ENCODE results near the gene LTBP2.
"Not testable (repeated sequence)": the region's sequence is repeated elsewhere in the genome, so short reads cannot be mapped to it uniquely, and the experiment has no call there.

Gene LTBP2

GRCh38 chr14:74551001-74551400, 61.0 kb downstream of the LTBP2 start:
- no peak for DNase-seq (ENCODE audit: low spot score)

DNA sequence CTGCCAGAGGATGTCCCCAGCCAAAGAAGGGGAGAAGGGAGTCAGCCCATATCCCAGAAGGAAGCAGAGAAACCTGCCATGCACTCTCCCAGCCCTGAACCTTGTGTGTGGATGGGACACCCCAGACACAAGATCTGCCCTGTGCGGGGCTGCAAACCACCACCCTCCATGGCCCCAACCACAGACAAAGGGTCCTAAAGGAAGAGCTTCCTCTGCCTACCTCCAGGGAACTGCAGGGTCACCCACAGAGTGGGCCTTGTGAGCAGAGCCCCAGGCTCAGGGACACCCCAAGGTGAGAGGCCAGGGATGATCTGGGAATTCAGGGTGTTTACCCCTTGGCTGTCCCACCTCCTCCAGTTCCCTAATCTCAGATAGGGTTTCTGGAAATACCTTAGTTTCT, 62.0 kb downstream of the LTBP2 start:
- DNase-seq (ENCODE audit: low spot score): no peak

- no peak for DNase-seq (ENCODE audit: low spot score)
Observed at GRCh38 chr14:74549588-74549987, 62.4 kb downstream of the LTBP2 start.

- no peak for DNase-seq (ENCODE audit: low spot score)
Observed at GRCh38 chr14:74548881-74549280, 63.2 kb downstream of the LTBP2 start.

- DNase-seq (ENCODE audit: low spot score): no peak
Observed at GRCh38 chr14:74547331-74547927, 64.6 kb downstream of the LTBP2 start.

GRCh38 chr14:74546416-74546815, 65.6 kb downstream of the LTBP2 start:
- DNase-seq (ENCODE audit: low spot score): no peak

- DNase-seq (ENCODE audit: low spot score): no peak
Observed at GRCh38 chr14:74545386-74545785, 66.7 kb downstream of the LTBP2 start.

GRCh38 chr14:74543771-74544438, 68.1 kb downstream of the LTBP2 start:
- DNase-seq (ENCODE audit: low spot score): no peak

GRCh38 chr14:74542056-74542685, 69.9 kb downstream of the LTBP2 start:
- DNase-seq (ENCODE audit: low spot score): no peak

GRCh38 chr14:74541225-74541624, 70.8 kb downstream of the LTBP2 start:
- no peak for DNase-seq (ENCODE audit: low spot score)

GRCh38 chr14:74539503-74539902, 72.5 kb downstream of the LTBP2 start:
- no peak for DNase-seq (ENCODE audit: low spot score)

- DNase-seq (ENCODE audit: low spot score): no peak
Observed at GRCh38 chr14:74538411-74539391, 73.3 kb downstream of the LTBP2 start.

DNA sequence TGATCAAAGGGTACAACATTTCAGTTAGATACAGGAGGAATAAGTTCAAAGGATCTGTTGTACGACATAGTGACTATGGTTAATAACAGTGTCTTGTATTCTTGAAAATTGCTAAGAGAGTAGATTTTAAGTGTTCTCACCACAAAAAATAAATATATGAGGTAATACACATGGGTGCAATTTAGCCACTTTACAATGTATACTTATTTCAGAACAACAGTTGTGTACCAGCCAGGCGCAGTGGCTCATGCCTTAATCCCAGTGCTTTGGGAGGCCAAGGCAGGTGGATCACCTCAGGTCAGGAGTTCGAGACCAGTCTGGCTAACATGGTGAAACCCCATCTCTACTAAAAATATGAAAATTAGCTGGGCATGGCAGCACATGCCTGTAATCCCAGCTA, 75.7 kb downstream of the LTBP2 start:
- not testable (repeated sequence) for DNase-seq (ENCODE audit: low spot score)

DNA sequence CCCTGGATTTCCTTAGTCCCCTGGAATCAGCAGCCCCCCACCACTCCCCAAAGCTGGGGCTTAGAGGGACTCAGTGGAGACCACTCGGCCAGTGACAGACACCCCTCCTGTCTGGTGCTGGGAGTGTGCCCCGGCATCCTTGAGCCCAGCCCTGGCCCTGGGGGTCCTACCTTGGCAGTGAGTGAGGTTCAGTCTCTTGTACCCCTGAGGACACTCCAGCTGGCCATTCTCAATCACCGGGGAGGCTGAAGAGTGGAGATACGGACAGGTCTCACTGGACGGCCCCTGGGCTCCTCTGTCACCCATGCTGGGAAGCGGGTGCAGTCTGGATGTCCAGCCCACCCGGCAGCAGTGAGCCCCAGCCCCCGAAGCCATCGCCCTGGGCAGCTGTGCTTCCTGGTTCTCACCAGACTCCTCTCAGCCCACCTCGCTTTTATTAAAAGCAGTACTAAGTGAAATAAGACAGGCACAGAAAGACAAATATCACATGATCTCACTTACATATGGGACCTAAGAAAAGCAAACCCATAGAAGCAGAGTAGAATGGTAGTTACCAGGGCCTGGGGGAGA, 76.2 kb downstream of the LTBP2 start:
- DNase-seq (ENCODE audit: low spot score): no peak

- no peak for DNase-seq (ENCODE audit: low spot score)
Observed at GRCh38 chr14:74533576-74533975, 78.5 kb downstream of the LTBP2 start.

DNA sequence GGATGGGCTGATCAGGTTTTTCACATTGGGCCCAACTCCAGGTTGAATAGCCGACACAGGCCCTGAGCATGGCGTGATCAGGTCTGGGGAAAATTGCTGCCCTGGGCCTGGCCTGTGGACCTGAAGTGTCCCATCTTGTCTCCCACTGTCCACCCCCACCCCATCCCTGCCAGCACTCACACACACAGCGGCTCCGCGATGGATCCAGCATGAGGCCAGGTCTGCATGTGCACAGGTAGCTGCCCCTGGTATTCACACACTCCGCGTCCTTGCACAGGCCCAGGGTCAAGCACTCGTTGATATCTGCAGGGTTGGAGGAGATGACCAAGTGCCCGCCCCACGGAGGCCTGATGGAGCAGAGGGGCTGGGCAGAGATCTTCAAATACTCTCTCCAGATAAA, 79.8 kb downstream of the LTBP2 start:
- DNase-seq (ENCODE audit: low spot score): no peak

- DNase-seq (ENCODE audit: low spot score): no peak
Observed at GRCh38 chr14:74531467-74531866, 80.6 kb downstream of the LTBP2 start.

DNA sequence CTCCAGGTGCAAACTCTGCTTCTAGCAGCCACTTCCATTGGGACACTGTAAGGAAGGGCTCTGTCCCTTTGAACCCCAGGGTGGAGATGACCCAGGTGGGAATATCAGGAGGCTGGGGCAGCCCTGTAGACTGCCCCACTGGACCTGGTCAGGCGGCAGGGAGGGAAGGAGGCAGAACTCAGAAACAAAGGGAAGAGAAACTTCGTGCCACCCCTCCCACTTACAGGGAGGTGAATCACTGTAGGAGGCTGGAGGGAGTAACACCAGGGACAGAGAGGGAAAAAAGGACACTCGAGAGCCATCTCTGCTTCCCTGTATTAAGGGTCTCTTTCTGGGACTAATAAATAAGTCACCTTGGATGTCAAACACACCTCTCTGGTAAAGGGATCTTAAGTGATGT, 81.0 kb downstream of the LTBP2 start:
- DNase-seq (ENCODE audit: low spot score): no peak

DNA sequence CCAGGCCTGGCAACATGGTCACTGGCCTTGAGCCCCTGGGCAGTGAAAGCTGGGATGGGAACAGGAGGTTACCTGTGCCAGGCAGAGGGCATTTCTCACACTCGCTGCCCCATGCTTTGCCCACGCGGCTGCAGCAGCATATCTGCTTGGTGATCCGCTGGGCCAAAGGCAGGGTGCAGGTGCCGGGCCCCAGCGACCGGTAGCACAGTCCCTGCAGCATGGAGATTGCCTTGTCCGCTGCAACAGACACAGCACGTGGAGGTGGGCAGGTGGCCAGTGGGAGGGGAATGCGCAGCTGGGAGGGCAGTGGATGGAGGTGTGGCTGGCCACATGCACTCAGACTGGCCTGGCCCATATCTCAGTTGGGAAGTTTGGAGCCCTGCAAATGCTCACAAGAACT, 83.2 kb downstream of the LTBP2 start:
- no peak for DNase-seq (ENCODE audit: low spot score)

DNA sequence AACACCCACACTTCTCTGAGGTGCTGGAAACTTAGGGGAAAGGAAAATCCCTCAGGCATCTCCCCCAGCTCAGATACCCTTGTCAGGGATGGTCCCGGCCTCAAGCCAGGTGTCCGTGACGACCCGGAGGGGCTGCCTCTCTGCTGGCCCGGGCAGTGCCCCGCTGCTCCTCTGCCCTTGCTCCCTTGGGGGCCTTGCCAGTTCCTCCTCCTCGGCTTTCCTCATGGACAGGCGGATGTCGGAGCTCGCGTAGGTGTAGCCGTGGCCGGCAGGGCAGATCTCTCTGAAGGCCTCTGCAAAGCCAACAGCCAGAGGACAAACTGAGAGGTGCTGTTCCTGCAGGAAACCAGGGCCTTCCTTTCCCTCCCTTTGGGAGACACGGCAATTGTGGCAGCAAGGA, 83.6 kb downstream of the LTBP2 start:
- no peak for DNase-seq (ENCODE audit: low spot score)

DNA sequence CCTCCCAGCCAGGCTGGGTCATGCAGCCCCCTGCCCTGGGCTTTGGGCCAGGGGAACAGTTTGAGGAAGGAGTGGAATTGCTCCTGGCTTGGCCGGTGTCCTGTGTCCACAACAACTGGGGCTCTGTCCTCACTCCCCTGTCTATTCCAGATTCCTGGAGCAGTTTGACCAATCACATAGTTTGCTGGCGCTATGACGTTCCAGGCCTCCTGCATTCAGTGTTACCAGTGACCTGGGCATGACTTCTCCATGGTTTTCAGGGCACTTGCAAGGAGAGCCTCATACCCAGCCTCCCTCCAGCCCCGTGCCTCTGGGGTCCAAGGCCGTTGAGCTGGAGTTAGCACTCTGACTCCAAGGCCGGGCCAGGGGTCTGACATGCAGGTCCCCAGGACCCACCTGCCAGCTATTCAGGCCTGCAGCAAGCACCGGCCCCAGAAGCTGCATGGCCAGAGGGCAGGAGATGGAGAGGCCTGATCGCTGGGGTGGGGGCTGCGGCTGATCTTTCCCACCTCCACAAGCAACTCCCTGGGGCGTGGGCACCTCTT, 84.2 kb downstream of the LTBP2 start:
- no peak for DNase-seq (ENCODE audit: low spot score)

All from hematopoietic multipotent progenitor cell treated with erythropoietin and hydrocortisone succinate and interleukin-3 and kit ligand, for 17 days (in vitro differentiated cells).